RKO (cell line): Measurements from ENCODE around the gene MAGED2.
"Not testable (repeated sequence)": the region's sequence is repeated elsewhere in the genome, so short reads cannot be mapped to it uniquely, and the experiment has no call there.

ENCODE experiments used
- DNase-seq: peaks from one replicate; pipeline ENCODE4 v3.0.0-alpha.2; 2016; ENCODE audit warnings: low spot score

The MAGED2 gene

GRCh38 chrX:54807524-54808108 is at the start of gene MAGED2:
Gene MAGED2 (plus strand): TSS chrX:54807745. CDS start chrX:54809332, 1,587 bp downstream.
- DNase-seq: no peak

GRCh38 chrX:54758114-54759055 is 49.2 kb upstream of the MAGED2 start:
- no peak for DNase-seq

- DNase-seq: not testable (repeated sequence)
These were observed 33.0 kb upstream of the MAGED2 start for GRCh38 chrX:54774391-54775094.

GRCh38 chrX:54776061-54776460 is 31.5 kb upstream of the MAGED2 start:
- no peak for DNase-seq

GRCh38 chrX:54776987-54777672 is 30.4 kb upstream of the MAGED2 start:
- DNase-seq: no peak

GRCh38 chrX:54785901-54786300 is 21.6 kb upstream of the MAGED2 start:
- no peak for DNase-seq

GRCh38 chrX:54786967-54787366 is 20.6 kb upstream of the MAGED2 start:
- DNase-seq: peak; percentile 8

GRCh38 chrX:54788446-54788845 is 19.1 kb upstream of the MAGED2 start:
- DNase-seq: no peak

GRCh38 chrX:54789405-54789804 is 18.1 kb upstream of the MAGED2 start:
- not testable (repeated sequence) for DNase-seq

- no peak for DNase-seq
These were observed 13.5 kb upstream of the MAGED2 start for GRCh38 chrX:54794028-54794427.

GRCh38 chrX:54794795-54795194 is 12.8 kb upstream of the MAGED2 start:
- no peak for DNase-seq

GRCh38 chrX:54798137-54798536 is 9.4 kb upstream of the MAGED2 start, which contains the start of gene ITIH6:
Gene ITIH6 (minus strand): TSS chrX:54798255. CDS start chrX:54798210, 45 bp downstream.
- DNase-seq: no peak

- no peak for DNase-seq
These were observed 8.5 kb upstream of the MAGED2 start for GRCh38 chrX:54799046-54799445.

GRCh38 chrX:54808109-54808604 is 612 bp downstream of the MAGED2 start:
- no peak for DNase-seq

GRCh38 chrX:54808605-54809483 is 1.3 kb downstream of the MAGED2 start:
- DNase-seq: peak; percentile 92

- no peak for DNase-seq
These were observed 3.0 kb downstream of the MAGED2 start for GRCh38 chrX:54810532-54810931.

- no peak for DNase-seq
These were observed 3.8 kb downstream of the MAGED2 start for GRCh38 chrX:54811301-54811885.

GRCh38 chrX:54812306-54812705 is 4.8 kb downstream of the MAGED2 start:
- no peak for DNase-seq

- DNase-seq: no peak
These were observed 9.8 kb downstream of the MAGED2 start for GRCh38 chrX:54817220-54817820.

GRCh38 chrX:54818221-54818620 is 10.7 kb downstream of the MAGED2 start:
- DNase-seq: no peak
